Left lung (tissue), 10 donors: Measurements from ENCODE around the gene DPM2. TPM values are rescaled to one million over a fixed set of nuclear protein-coding genes. Genes with fewer than 3 reads are reported as not detected.

Source experiments
- ATAC-seq: fragments of 200-7000 bp; cut with Tn5 transposase; one replicate; pipeline ENCODE4 v1.9.1; 2020; ENCODE audit warnings: moderate library complexity
- DNase-seq, 4 donors: peaks; one replicate each; pipeline ENCODE4 v3.0.0-alpha.2; 2013 to 2020
- H3K27ac ChIP-seq, 2 donors: fragments of 200-600 bp; sonication (generic) in 1 of 2; one replicate each; pipeline versions ENCODE4 v1.5.0 to v1.8.0; 2020 to 2021
- H3K27me3 ChIP-seq, 2 donors: fragments of 200-600 bp; sonication (generic) in 1 of 2; one replicate each; pipeline versions ENCODE4 v1.5.0 to v1.8.0; 2020 to 2021
- H3K36me3 ChIP-seq, 2 donors: fragments of 200-600 bp; sonication (generic) in 1 of 2; one replicate each; pipeline versions ENCODE4 v1.5.0 to v1.8.0; 2020 to 2021
- H3K4me1 ChIP-seq, 2 donors: fragments of 200-600 bp; one replicate each; pipeline ENCODE4 v1.8.0; 2021
- H3K4me3 ChIP-seq, 2 donors: fragments of 200-600 bp; sonication (generic) in 1 of 2; one replicate each; pipeline versions ENCODE4 v1.5.0 to v1.8.0; 2020 to 2021; ENCODE audit warnings: mild to moderate bottlenecking in 1 of 2
- H3K9me3 ChIP-seq, 2 donors: fragments of 200-600 bp; sonication (generic) in 1 of 2; one replicate each; pipeline versions ENCODE4 v1.5.0 to v1.8.0; 2020 to 2021
- CTCF ChIP-seq, 2 donors: fragments of 200-600 bp; sonication (generic) in 1 of 2; IDR thresholded peaks; one replicate each; pipeline versions ENCODE4 v1.5.0 to v1.8.0; 2021; ENCODE audit warnings: antibody characterized with exemption in 2 of 2
- intact Hi-C, 2 donors: fragments of 100-400 bp; cut with DNase I; formaldehyde crosslinking; loops; one replicate each; pipeline versions ENCODE4 v1.11.2 to v1.14.2; 2022
- polyA plus RNA-seq, 6 donors: library from polyadenylated mRNA; unstranded; fragments of 120-200 nt; gene quantifications; one replicate each; pipeline ENCODE4 v1.2.1, GENCODE V29; 2013; ENCODE audit not compliant: insufficient read length in 6 of 6
- total RNA-seq, 2 donors: library from RNA; stranded (reverse); fragmentation: NEBNext Ultra II Directional; extraction: Animal tissue kit (Norgen Biotek cat#: 25700); gene quantifications; one replicate each; pipeline ENCODE4 v1.2.1, GENCODE V29; 2021
- donor health status: DM: no; HTN: yes; CAD: no.
- donor health status: DM: no; HTN: no; CAD: no.

DPM2 gene
- total and polyA plus RNA-seq, 8 donors: 32.1 to 47.6 (median 36.3) TPM

- intact Hi-C loops: no loop called here
- Histone ChIP-seq H3K27ac (peak overlapping the region; percentile 70 to 75), H3K36me3 (no peaks in the 10 kb centered on the region), H3K4me1 (peaks cover 30 to 60% of the 10 kb centered on the region in 2 donors), H3K27me3 (peaks cover 0 to 12% of the 10 kb centered on the region in 2 donors), H3K9me3 (no peaks in the 10 kb centered on the region), H3K4me3 (peak overlapping the region; percentile 58 to 67)
- ATAC-seq (peak; percentile 50), DNase-seq (peak in 1 of 4 donors; percentile 91)
- no peak for TF ChIP-seq CTCF (IDR thresholded peaks at IDR 0.05)
These were observed 42.5 kb upstream of the DPM2 start for GRCh38 chr9:127980060-127980705.

- TF ChIP-seq CTCF (IDR thresholded peaks at IDR 0.05): no peak
- Histone ChIP-seq H3K27ac (peak overlapping the region; percentile 70 to 75), H3K36me3 (no peaks in the 10 kb centered on the region), H3K4me3 (peak overlapping the region; percentile 58 to 67), H3K4me1 (peaks cover 37 to 67% of the 10 kb centered on the region in 2 donors), H3K27me3 (peaks cover 0 to 12% of the 10 kb centered on the region in 2 donors), H3K9me3 (no peaks in the 10 kb centered on the region)
- ATAC-seq (peak; percentile 10), DNase-seq (peak in 1 of 4 donors; percentile 45)
- intact Hi-C loops: no loop called here
These were observed 41.8 kb upstream of the DPM2 start for GRCh38 chr9:127979333-127980059.

GRCh38 chr9:127979015-127979332, 41.3 kb upstream of the DPM2 start:
- DNase-seq: no peak
- Histone ChIP-seq H3K4me1 (peaks cover 43 to 73% of the 10 kb centered on the region in 2 donors), H3K27me3 (peaks cover 0 to 12% of the 10 kb centered on the region in 2 donors), H3K36me3 (no peaks in the 10 kb centered on the region), H3K4me3 (peak overlapping the region; percentile 58 to 67), H3K27ac (peak overlapping the region; percentile 70 to 75), H3K9me3 (no peaks in the 10 kb centered on the region)
- no peak for TF ChIP-seq CTCF (IDR thresholded peaks at IDR 0.05)
- no peak for ATAC-seq
- intact Hi-C loops: no loop called here

- TF ChIP-seq CTCF (IDR thresholded peaks at IDR 0.05): no peak
- Histone ChIP-seq H3K4me3 (peak overlapping the region; percentile 58 to 67), H3K36me3 (no peaks in the 10 kb centered on the region), H3K4me1 (peaks cover 50 to 82% of the 10 kb centered on the region in 2 donors), H3K27me3 (peaks cover 0 to 12% of the 10 kb centered on the region in 2 donors), H3K9me3 (no peaks in the 10 kb centered on the region), H3K27ac (peak overlapping the region; percentile 70 to 75)
- peak; percentile 48 for ATAC-seq
- intact Hi-C loops: no loop called here
- DNase-seq: peak in 1 of 4 donors; percentile 81
These were observed 40.4 kb upstream of the DPM2 start for GRCh38 chr9:127977884-127978647.
